GM18868 (cell line): Measurements from ENCODE around the gene AGO3.

Experiments used
- ATAC-seq: cut with Tn5 transposase; IDR thresholded peaks from one replicate; pipeline ENCODE4 v1.9.1; 2021; ENCODE audit warnings: mild to moderate bottlenecking, moderate library complexity; ENCODE audit not compliant: unreplicated experiment

The AGO3 gene

GRCh38 chr1:36093929-36094328 lies 163.0 kb downstream of the AGO3 start:
- no peak for ATAC-seq

- ATAC-seq: no peak
Observed at GRCh38 chr1:36094621-36095061, 163.7 kb downstream of the AGO3 start.

DNA sequence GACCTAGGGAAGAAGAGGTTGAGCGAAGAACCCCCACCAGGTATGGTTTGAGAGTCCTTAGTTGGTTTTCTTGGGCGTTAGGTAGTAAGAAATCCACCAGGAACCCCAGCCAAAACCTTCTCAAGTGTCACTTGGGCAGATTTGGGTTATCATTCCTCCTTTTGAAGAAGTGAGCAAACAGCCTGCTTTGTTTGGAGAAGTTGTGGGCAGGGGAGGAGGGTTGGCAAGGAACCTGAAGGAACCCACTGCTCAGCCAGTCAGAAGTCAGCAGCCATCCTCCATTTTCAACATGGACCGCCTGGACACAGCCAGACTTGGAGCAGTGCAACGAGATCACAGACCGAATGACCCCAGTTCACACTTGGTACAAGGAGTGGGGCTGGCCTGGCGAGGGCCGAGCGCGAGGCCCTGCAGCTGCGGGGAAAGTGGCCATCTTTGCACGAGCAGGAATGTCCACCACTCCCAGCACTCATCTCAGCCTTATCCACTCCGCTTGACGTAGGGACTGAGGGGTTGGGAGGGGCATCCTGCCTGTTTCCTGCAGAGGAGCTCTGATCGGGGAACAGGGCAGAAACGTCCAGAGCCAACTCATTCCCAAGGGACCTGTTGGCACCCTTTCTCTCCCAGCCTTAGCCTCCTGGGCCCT lies 165.0 kb downstream of the AGO3 start:
- ATAC-seq: no peak

DNA sequence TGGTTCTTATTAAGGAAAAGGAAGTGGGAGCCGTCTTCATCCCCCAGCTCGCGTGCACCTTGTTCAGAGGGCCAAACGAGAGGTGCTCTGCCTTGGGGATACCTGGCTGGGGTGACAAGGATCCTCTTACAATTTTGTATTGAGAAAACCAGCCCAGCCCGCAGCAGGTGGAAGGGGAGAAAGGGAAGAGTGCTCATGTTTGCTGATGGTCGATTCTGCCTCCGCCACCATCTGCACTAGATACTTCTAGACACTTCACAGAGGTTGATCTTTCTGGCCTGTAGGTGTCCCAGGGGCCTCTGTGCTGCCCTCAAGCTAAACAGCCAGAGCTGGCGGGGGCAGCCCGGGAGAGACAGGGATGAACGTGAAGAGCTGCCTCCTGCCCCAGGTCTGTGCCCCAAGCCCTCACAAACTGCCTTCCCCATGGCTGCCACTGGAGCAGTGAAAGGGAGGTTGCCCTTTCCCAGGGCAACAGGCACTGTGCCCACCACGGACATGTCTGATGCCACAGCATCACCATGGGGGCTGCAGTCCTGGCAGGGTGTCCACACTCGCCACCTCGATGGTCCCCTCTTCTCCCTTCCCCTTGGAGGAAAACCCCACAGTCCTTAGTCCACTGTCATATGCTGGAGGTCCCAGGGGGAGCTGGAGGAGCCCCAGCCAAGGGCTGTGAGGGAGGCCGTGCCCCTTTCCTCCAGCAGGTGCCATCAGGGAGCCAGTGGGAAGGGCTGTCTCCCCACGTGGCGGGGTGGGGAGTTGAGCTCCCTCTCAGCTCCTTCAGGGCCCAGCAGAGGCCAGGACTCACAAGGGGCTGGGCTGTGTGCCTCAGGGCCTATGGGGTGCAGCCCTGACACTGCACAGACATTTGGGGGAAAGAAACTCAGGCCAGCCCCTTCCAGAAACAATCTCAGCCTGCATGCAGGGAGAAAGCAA lies 165.9 kb downstream of the AGO3 start:
- ATAC-seq: no peak

DNA sequence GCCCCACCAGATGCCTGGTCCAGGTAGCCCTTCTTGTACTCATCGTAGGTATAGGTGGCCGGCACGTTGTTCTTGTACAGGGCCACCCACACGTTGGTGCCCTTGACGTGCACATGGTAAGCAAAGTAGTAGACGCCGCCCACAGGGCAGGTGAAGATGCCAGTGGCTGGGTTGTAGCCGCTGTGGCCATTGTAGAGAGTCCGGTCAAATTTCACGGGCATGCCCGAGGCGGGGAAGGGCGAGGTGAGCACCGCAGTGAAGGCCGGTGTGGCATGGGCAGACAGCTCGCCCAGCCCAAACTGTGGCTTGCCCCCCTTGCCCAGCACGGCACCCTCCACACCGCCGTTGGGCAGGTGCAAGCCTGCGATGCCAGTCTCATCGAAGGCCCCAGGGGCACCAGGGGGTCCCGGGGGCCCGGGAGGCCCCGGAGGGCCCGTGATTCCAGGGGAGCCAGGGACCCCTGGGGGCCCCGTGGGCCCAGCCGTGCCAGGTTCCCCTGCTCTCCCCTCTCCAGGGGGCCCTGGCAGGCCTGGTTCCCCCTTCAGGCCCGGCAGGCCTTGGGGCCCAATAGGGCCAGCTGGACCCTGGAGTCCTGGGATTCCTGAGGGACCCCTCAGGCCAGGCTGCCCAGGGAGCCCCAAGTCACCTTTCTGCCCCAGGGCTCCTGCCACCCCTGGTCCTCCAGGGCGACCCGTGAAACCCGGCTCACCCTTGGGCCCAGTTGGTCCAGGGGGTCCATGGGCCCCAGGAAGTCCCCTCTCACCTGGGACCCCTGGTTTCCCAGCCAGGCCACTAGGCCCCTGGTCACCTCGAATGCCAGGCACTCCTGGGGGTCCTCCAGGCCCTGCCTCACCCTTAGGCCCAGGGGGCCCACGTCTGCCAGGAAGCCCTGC lies 167.0 kb downstream of the AGO3 start:
- ATAC-seq: no peak

DNA sequence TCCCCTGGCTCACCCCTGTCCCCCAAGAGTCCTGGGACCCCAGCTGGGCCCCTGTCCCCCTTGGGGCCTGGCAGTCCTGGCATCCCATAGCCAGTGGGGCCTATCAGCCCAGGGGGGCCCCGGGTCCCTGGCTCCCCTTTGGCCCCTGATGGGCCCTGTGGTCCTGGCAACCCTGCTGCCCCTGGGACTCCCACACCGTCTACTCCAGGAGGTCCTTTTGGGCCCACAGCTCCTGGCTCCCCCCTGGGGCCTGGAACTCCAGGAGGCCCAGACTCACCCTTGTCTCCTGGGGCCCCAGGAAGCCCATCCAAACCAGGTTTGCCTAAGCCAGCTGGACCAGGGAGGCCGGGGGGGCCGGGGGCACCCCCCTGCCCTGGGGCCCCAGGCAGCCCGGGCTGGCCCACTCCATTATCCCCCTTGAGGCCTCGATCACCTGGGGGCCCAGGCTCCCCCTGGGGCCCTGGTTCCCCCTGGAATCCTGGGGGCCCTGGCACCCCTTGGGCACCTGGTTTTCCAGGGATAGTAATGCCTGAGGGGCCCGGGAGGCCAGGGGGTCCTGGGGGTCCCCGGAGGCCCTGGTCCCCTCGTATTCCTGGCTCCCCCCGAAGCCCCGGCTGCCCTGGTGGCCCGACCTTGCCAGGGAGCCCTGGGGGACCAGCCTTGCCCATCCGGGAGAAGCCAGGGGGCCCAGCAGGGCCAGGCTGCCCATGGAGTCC lies 167.9 kb downstream of the AGO3 start:
- no peak for ATAC-seq

DNA sequence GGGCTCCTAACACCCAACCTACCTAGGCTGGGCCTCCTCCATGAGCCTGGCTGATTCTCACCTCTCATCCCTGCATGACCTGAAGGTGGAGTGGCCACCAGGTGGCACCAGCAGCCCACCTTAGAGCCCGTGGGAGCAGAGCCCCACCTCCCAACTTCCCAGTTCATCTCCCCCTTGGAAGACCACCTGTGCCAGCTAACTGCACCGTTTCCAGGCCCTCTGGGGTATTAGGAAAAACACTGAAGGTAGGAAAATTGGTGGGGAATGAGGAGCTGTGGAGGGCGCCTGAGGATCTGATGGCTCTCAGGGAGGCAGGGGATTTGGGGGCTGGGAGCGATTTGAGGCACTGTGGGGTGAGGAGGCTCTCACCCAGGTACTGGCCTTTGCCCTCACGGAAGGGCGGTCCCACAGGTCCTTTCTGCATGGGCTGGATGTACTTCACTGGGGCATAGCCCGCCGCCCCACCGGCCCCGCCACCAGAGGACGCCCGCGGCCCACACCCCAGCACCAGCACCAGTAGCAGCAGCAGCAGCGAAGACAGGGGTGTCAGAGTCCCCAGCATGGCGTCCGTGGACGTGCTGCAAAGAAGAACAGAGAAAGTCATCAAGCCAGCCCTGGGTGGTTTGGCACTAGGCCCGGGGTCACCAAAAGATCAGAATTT lies 168.9 kb downstream of the AGO3 start:
- ATAC-seq: peak; percentile 56

DNA sequence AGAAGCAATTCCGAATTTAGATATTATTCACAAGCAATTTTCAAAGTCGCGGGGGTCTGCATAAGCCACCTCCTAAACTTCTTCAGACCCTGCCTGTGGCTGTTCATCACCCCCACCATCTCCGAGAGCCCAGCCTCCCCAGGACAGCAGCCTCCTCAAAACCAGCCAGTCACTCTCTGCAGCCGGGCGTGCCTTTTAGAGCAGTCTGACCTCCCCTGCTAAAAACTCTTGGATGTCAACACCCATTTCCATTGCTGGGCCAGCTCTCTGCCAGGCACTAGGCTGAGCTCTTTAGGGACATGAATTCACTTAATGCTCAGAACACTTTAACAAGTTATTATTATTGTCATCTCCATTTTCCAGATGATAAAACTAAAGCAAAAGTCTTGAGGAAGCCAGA lies 169.5 kb downstream of the AGO3 start:
- no peak for ATAC-seq

DNA sequence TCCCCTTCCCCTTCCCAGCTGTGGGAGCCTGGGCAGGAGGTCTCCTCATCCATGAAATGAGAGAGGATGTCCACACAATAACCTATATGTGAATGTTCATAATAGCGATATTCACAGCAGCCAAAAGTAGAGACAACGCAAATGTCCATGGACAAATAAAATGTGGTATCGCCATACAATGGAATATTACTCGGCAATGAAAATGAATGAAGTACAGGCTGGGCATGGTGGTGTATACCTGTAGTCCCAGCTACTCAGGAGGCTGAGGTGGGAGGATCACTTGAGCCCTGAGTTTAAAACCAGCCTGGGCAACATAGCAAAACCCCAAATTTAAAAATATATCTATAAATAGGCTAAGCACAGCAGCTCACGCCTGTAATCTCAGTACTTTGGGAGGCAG lies 170.6 kb downstream of the AGO3 start:
- no peak for ATAC-seq

DNA sequence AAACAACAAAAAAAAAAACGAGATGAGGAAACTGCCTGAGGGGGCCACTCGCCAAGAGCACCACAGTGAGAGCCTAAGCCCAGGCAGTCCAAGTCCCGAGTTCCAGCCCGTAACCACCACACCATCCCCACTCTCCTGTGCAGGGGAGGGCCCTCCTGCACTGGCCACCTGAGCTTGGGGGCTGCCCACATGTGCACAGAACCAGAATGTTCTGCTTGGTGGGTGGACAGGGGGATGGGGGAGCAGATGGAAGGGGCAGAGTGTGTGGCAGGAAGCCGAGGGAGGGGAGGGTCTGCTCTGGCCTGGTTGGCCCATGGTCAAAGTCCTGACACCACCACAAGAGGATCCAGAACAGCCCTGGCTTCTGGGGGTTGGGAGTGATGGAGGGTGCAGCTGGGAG lies 175.4 kb downstream of the AGO3 start:
- ATAC-seq: no peak

GRCh38 chr1:36107394-36107793 lies 176.5 kb downstream of the AGO3 start:
- ATAC-seq: no peak

DNA sequence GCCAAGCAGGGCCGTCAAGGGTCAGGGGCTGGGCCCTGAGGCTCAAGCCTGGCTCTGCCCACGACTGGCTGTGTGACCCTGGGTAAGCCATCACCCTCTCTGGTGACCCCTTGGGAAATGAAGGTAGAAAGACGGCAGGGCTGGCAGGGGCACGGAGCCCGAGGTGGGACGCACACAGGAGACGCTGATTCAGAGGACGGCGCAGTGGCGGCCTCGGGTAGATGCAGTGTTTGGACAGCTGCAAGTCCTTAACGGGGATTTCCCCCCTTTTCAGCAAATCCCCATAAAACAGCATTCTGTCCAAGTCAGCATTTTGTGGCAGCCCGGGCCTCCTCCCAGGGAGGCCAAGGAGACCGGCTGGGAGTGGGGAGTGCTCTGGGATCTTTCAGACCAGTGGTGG lies 177.4 kb downstream of the AGO3 start:
- ATAC-seq: no peak

GRCh38 chr1:36109041-36109679 lies 178.3 kb downstream of the AGO3 start:
- ATAC-seq: no peak

DNA sequence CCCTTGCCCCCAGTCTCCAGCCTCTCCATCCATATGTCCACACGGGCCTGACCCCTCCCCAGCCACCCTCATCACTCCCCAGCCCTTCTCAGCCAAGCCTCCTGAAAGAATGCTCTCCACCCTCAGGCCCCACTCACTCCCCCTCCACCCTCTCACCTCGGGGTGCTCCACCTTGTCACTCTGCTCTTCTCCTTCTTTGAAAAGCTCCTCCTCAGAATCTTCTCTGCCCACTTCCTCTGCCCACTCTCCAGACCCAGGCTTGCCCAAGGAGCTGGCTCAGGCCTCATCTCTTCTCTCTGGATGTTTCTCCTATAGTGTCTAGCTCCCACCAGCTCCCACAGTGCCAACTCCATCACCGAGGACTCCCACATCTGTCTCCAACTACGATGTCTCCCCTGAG lies 180.2 kb downstream of the AGO3 start:
- ATAC-seq: no peak

DNA sequence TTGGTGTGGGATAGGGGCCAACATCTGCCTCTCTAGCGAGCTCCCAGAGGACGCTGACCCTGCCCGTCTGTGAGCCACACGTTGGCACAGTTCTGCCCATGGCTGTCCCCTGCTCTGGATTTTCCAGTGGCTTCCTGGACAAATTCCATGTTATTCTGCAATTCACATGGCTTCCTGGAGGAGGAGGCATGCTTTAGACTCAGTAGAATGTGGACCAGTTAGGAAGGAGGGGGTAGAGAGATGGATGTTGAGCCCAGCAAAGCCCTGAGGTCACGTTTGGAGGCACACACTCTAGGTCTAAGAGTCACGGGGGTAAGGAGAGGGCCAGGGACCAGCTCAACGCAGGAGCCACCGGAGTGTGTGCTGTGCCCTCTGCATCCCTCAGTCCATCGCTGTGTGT lies 181.9 kb downstream of the AGO3 start:
- no peak for ATAC-seq

DNA sequence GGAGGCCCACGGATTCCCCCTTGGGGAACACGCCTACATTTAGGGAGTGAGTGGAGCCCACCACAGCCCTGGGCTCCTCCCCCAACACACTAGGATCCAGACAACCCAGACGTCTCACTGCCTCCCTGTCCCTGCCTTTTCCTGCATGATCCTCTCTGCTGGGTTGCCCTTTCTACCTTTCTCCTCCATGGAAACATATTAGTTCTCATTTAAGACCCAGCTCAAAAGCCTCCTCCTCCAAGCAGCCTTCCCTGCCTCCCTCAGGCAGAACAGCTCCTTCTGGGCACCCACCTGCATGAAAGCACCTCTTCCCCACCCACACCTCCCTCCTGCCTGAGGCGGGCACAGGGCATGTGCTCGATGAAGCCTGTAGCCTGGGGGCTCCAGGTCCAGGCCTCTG lies 183.5 kb downstream of the AGO3 start:
- no peak for ATAC-seq

DNA sequence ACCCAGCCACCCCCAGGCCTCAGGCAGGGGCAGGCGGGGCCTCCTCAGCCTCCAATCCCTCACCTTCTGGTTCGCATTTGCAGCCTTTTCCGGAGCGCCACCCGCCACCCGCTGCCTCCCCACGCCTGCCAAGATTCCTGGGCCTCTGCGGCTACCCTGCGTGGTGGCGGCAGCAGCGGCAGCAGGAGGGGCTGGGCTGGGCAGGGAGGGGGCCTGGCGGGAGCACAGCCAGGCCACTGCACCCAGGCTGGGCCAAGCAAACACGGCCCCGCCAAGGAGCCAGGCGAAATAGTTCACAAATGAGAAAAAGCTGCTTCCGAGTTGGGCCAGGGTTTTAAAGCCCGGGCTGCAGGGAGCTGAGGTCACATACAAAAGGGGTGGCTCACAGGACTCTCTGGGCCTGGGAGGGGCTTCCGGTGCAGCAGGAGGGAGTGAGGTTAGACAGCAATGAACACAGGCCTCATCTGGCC lies 184.3 kb downstream of the AGO3 start:
- ATAC-seq: no peak

DNA sequence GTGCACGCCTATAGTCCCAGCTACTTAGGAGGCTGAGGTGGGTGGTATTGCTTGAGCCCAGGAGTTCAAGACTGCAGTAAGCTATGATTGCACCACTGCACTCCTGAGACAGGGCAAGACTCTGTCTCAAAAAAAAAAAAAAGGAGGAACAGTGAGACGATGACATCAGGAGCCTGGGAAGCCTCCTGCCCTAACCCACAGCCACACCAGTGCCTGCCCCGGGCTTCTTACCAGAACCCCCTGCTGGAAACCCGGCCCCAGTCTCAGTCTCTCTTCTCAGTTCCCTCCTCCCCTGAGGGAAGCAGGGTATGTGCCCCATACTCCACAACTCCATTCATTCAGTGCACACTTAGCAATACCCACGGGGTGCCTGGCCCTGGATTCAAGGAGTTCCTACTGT lies 185.0 kb downstream of the AGO3 start:
- no peak for ATAC-seq

- no peak for ATAC-seq
Observed at GRCh38 chr1:36116901-36117300, 186.0 kb downstream of the AGO3 start.
